ENCODE data around the gene CFAP92.

GRCh38 chr3:129033151-129033550 is 39.3 kb upstream of the CFAP92 start:
- no peak for TF ChIP-seq CTCF (IDR thresholded peaks at IDR 0.05; ENCODE audit: low read length)
- TF ChIP-seq EZH2phosphoT487 (IDR thresholded peaks at IDR 0.05; ENCODE audit: low read length) = no peak
- no peak for TF ChIP-seq EZH2 (optimal IDR thresholded peaks at IDR 0.05; ENCODE audit: low read depth, low read length)

Measured in MM.1S (cell line).